ENCODE measurements around the gene SH2D6.

- no peak for TF ChIP-seq CTCF (IDR thresholded peaks at IDR 0.05)
- no peak for TF ChIP-seq ZFX (IDR thresholded peaks at IDR 0.05; ENCODE audit: borderline replicate concordance)
Observed at GRCh38 chr2:85476624-85477023, 58.1 kb downstream of the SH2D6 start.

Data from 22Rv1 (cell line).